Esophagus muscularis mucosa (tissue), 4 donors: ENCODE results near the gene MATN1. TPM values are rescaled to one million over a fixed set of nuclear protein-coding genes. Genes with fewer than 3 reads are reported as not detected.

Source experiments
- DNase-seq: peaks from one replicate; pipeline ENCODE4 v3.0.0-alpha.2; 2017; ENCODE audit errors: extremely low spot score
- H3K27ac ChIP-seq, 4 donors: fragments of 200-600 bp; sonication (generic); replicated peaks in 1 of 4; 1 replicate in 3 of 4; 2 replicates in 1 of 4; pipeline ENCODE4 v1.5.1; 2016 to 2019; ENCODE audit warnings: mild to moderate bottlenecking in 1 of 4
- H3K27me3 ChIP-seq, 4 donors: fragments of 200-600 bp; sonication (generic); one replicate each; pipeline versions ENCODE4 v1.5.1 to v1.6.0; 2016 to 2019
- H3K36me3 ChIP-seq, 4 donors: fragments of 200-600 bp; sonication (generic); one replicate each; pipeline ENCODE4 v1.5.1; 2016 to 2019
- H3K4me1 ChIP-seq, 4 donors: fragments of 200-600 bp; sonication (generic); one replicate each; pipeline ENCODE4 v1.5.1; 2016 to 2019
- H3K4me3 ChIP-seq, 4 donors: fragments of 200-600 bp; sonication (generic); 1 replicate in 2 of 4; 2 replicates in 2 of 4; pipeline ENCODE4 v1.5.1; 2016 to 2019; ENCODE audit warnings: mild to moderate bottlenecking in 4 of 4, moderate library complexity in 1 of 4
- H3K9me3 ChIP-seq, 4 donors: fragments of 200-600 bp; sonication (generic); 1 replicate in 3 of 4; 2 replicates in 1 of 4; pipeline ENCODE4 v1.5.1; 2016 to 2019
- EP300 ChIP-seq: sonication (generic); formaldehyde crosslinking; IDR thresholded peaks from one replicate; pipeline ENCODE4 v1.6.1; 2017; ENCODE audit warnings: antibody characterized with exemption
- POLR2A ChIP-seq: fragments of 450-650 bp; IDR thresholded peaks from one replicate; pipeline ENCODE4 v1.6.1; 2017; ENCODE audit warnings: antibody characterized with exemption, moderate library complexity, mild to moderate bottlenecking, low read depth
- POLR2AphosphoS5 ChIP-seq, 2 donors: sonication (generic); formaldehyde crosslinking; IDR thresholded peaks; one replicate each; pipeline ENCODE4 v1.6.1; 2017; ENCODE audit warnings: antibody characterized with exemption in 2 of 2
- WGBS: methylation state at CpG from one replicate; pipeline ENCODE4 v1.1.5; 2018; 5-methylcytosine and 5-hydroxymethylcytosine counted together
- intact Hi-C: fragments of 100-400 bp; cut with DNase I; formaldehyde crosslinking; loops from one replicate; pipeline ENCODE4 v1.15.1; 2023
- total RNA-seq, 4 donors: library from RNA; depleted of rRNA; stranded (reverse); fragments of >200 nt; gene quantifications; one replicate each; pipeline versions ENCODE4 v1.1.0 to v1.2.1, GENCODE V29; 2016
- TF ChIP-seq, protein P1 (sequence below), 3 experiments: fragments of 200-600 bp in 2 of 3; fragments of 450-650 bp in 1 of 3; sonication (generic) in 2 of 3; IDR thresholded peaks; one replicate each; pipeline ENCODE4 v1.5.1; 2017 to 2019; ENCODE audit warnings: antibody characterized with exemption in 3 of 3, mild to moderate bottlenecking in 2 of 3, moderate library complexity in 1 of 3

Gene MATN1
- total RNA-seq, 4 donors from 2014 or later = not detected

DNA sequence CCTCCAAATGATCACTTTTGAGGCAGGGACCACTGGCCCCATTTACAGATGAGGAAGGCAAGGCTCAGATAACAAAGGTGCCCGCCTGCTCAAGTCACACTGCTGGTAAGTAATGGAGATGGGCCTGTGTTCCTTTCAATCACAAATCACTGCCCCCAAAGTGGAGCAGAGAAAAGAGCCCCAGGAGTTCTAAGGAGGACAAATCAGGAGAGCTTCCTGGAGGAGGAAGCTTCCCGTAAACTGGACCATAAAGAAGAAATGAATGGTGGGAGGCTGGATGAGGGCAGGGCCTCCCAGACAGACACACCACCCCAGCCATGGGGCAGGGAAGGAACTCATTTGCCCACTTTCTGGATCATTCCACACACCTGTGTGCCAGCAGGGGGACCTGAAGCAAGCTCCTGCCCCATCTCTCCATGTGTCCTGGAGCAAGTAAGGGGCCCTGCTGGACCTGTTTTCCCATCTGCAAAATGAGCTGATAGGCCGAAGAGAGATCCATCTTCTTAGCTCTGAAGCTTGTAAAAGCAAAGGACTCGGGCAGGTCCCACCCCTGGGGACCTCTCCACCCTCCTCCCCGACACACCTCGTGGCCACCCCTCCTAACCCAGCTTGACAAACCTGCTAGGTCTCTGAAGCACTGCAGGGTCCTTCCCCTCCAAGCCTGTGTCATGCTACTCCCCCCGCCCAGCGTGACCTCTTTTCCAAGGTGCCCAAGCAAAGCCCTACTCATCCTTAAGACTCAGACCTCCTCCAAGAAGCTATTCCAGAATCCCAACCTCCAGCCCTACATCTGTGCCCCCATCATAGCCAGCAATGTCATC is 28.7 kb upstream of the MATN1 start:
- no peak overlapping the region for H3K27ac ChIP-seq

DNA sequence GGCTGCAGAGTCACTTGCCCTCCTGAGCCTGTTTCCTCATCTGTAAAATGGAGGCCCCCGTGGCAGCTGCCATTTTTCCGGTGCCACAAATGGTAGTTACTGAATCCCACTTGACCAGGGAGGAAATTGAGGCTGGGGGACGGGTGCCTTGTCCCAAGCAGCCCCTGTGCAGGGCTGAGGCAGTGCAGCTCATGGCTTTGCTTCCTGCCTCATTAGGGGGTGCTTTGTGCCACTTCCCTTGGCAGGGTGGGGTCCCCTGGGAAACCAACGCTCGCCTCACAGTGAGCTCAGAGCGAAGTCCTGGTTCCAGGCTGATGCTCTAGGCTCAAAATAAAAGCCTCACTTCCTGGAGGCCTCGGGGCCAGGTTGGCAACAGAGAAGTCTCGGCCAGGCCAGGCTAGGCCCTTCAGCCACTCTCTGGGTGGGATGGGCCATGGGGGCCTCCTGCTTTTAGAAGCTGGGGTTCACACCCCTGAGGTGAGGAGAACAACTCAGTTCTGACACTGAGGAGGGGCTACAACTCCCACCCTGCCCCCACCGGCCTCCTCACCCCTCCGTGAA is 27.4 kb upstream of the MATN1 start:
- Histone ChIP-seq H3K27ac (peak overlapping the region in 2 of 4 donors; percentile 5), H3K9me3 (no peaks in the 10 kb centered on the region), H3K4me3 (no peak overlapping the region), H3K27me3 (peaks cover 0 to 17% (median 0%) of the 10 kb centered on the region in 4 donors), H3K4me1 (peaks cover 0 to 43% (median 26%) of the 10 kb centered on the region in 4 donors), H3K36me3 (no peaks in the 10 kb centered on the region)
- intact Hi-C loops = no loop called here
- 88% methylated on average over 3 of the region's 10 CpGs for WGBS
- TF ChIP-seq POLR2AphosphoS5 (IDR thresholded peaks at IDR 0.05) = no peak
- TF ChIP-seq POLR2A = no peak
- TF ChIP-seq, protein P1, sequence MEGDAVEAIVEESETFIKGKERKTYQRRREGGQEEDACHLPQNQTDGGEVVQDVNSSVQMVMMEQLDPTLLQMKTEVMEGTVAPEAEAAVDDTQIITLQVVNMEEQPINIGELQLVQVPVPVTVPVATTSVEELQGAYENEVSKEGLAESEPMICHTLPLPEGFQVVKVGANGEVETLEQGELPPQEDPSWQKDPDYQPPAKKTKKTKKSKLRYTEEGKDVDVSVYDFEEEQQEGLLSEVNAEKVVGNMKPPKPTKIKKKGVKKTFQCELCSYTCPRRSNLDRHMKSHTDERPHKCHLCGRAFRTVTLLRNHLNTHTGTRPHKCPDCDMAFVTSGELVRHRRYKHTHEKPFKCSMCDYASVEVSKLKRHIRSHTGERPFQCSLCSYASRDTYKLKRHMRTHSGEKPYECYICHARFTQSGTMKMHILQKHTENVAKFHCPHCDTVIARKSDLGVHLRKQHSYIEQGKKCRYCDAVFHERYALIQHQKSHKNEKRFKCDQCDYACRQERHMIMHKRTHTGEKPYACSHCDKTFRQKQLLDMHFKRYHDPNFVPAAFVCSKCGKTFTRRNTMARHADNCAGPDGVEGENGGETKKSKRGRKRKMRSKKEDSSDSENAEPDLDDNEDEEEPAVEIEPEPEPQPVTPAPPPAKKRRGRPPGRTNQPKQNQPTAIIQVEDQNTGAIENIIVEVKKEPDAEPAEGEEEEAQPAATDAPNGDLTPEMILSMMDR (IDR thresholded peaks at IDR 0.05) = no peak
- no peak for TF ChIP-seq EP300
- no peak for DNase-seq

More for the DNA sequence above, 28.7 kb upstream of the MATN1 start:
- no peak for DNase-seq
- Histone ChIP-seq H3K9me3 (no peaks in the 10 kb centered on the region), H3K4me3 (no peak overlapping the region), H3K27me3 (peaks cover 0 to 21% (median 0%) of the 10 kb centered on the region in 4 donors), H3K4me1 (peaks cover 0 to 33% (median 21%) of the 10 kb centered on the region in 4 donors), H3K36me3 (no peaks in the 10 kb centered on the region)
- intact Hi-C loops = no loop called here
- TF ChIP-seq POLR2A (no peak), POLR2AphosphoS5 (IDR thresholded peaks at IDR 0.05) (no peak), EP300 (no peak)
- TF ChIP-seq, protein P1 (IDR thresholded peaks at IDR 0.05) = no peak
- 77% methylated on average over 6 of the region's 8 CpGs for WGBS

DNA sequence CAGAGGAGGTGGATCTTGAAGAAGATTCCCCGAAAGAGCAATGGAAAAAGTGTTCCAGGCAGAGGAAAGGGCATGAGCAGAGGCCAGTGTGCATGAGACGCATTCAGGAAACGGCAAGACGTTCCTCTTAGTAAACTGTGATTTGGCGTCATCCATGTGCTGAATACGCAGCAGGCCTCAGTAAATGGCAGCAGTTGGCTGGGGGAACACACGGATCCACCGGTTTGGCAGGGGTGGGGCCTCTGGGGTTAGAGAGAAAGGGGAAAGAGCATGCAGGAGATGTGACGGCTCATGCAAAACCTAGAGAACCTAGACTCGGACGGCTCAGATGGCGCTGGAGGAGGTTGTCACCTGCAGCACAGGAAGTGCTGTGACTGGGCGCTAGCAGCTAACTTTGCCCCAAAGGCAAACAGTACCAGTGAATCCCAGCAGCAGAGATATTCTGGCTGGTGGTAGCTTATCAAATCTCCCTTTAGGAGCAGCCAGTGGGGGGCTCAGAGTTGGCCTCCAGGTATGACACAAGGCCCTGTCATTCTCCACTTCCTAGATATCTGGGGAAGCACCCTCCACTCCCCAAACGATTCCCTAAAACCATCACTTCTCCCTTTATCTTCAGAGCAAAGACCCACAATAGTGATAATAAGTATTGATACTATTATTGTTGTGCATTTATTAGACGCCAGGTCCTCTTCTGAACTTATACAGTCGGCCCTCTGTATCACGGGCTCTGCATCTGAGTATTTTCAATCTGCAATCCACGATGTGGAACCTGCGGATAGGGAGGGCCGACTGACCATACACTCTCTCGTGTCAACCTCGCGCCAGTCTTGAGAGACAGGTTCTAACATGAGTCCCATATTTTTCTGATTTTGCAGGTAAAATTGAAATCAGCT is 26.6 kb upstream of the MATN1 start:
- Histone ChIP-seq H3K4me1 (peaks cover 0 to 52% (median 28%) of the 10 kb centered on the region in 4 donors), H3K27ac (peak overlapping the region in 1 of 4 donors; percentile 5), H3K4me3 (no peak overlapping the region), H3K9me3 (no peaks in the 10 kb centered on the region), H3K27me3 (peaks cover 0 to 9% (median 0%) of the 10 kb centered on the region in 4 donors), H3K36me3 (no peaks in the 10 kb centered on the region)
- intact Hi-C loops = no loop called here
- WGBS = 84% methylated on average over 23 of the region's 23 CpGs
- DNase-seq = no peak
- TF ChIP-seq POLR2A = no peak
- TF ChIP-seq EP300 = no peak
- TF ChIP-seq POLR2AphosphoS5 (IDR thresholded peaks at IDR 0.05) = no peak
- TF ChIP-seq, protein P1 (IDR thresholded peaks at IDR 0.05) = no peak

DNA sequence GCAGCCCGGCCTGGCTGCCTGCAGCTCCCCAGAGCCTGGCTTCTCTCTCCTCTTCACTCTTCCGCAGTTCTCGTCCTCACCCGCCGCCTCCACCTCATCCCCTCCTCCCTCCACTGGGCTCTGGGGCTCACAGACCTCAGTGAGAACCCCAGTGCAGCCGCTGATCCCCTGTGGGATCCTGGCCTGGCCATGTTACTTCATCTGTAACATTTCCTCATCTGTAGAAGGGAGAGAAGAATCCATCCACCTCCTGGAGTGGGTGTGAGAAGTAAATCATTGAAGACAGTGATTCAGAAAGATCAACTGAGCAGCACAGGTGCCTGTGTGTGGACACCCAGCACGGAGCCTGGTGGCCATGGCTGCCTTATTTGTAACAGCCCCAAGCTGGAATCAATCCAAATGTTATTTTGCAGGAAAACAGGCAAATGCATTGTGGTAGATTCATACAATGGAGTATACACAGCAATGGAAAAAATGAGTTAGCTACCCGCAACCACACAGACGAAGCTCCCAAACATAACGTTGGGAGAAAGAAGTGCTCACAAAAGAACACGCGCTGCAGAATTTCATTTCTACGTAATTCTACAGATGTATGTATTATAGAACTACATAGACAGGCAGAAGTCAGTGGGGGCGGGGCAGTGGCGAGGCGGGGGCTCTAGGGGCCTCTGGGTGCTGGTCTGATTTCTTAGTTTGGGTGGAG is 25.5 kb upstream of the MATN1 start:
- H3K9me3 ChIP-seq = no peaks in the 10 kb centered on the region
- peaks cover 0 to 53% (median 28%) of the 10 kb centered on the region in 4 donors for H3K4me1 ChIP-seq
- H3K36me3 ChIP-seq = no peaks in the 10 kb centered on the region
- 75% methylated on average over 16 of the region's 16 CpGs for WGBS
- no peak for DNase-seq
- TF ChIP-seq POLR2AphosphoS5 (IDR thresholded peaks at IDR 0.05) (no peak), EP300 (no peak), POLR2A (no peak)
- TF ChIP-seq, protein P1 (IDR thresholded peaks at IDR 0.05) = no peak
- intact Hi-C loops = no loop called here
- H3K27me3 ChIP-seq = peaks cover 0 to 4% (median 0%) of the 10 kb centered on the region in 4 donors
- peak overlapping the region in 2 of 4 donors; percentile 6 to 48 for H3K27ac ChIP-seq
- H3K4me3 ChIP-seq = no peak overlapping the region
